GM23338 (cell line): ENCODE measurements around the gene CRYZL1.
"Not testable (repeated sequence)": the region's sequence is repeated elsewhere in the genome, so short reads cannot be mapped to it uniquely, and the experiment has no call there.

Source experiments
- CREB1 ChIP-seq: fragments of 250-450 bp; sonication (Bioruptor Pico); IDR thresholded peaks from 2 replicates; pipeline ENCODE4 v1.5.0; 2020; ENCODE audit warnings: low read depth, mild to moderate bottlenecking, moderate library complexity
- CTCF ChIP-seq, 2 experiments: fragments of 200-600 bp in 1 of 2; sonication (generic) in 1 of 2; conservative IDR thresholded peaks; 2 replicates each; pipeline versions ENCODE4 v1.5.1 to v1.6.1; 2016 to 2017; ENCODE audit warnings: antibody characterized with exemption in 2 of 2, low read depth in 2 of 2, mild to moderate bottlenecking in 2 of 2, moderate library complexity in 1 of 2
- EZH2 ChIP-seq: fragments of 200-600 bp; sonication (generic); IDR thresholded peaks from one replicate; pipeline ENCODE4 v1.8.0; 2017; ENCODE audit warnings: antibody characterized with exemption, mild to moderate bottlenecking, low read depth; ENCODE audit not compliant: unreplicated experiment
- EZH2phosphoT487 ChIP-seq: fragments of 200-600 bp; sonication (generic); IDR thresholded peaks from one replicate; pipeline ENCODE4 v1.8.1; 2018; ENCODE audit warnings: antibody characterized with exemption; ENCODE audit not compliant: unreplicated experiment
- JUNB ChIP-seq: IDR thresholded peaks from one replicate; pipeline ENCODE4 v1.6.1; 2016; ENCODE audit warnings: antibody characterized with exemption; ENCODE audit not compliant: unreplicated experiment
- POLR2AphosphoS5 ChIP-seq: IDR thresholded peaks from 2 replicates; pipeline ENCODE4 v1.6.1; 2016; ENCODE audit warnings: antibody characterized with exemption, low read depth
- REST ChIP-seq: IDR thresholded peaks from one replicate; pipeline ENCODE4 v1.6.1; 2018; ENCODE audit warnings: antibody characterized with exemption; ENCODE audit not compliant: unreplicated experiment
- STAT1 ChIP-seq: IDR thresholded peaks from one replicate; pipeline ENCODE4 v1.6.1; 2016; ENCODE audit warnings: antibody characterized with exemption; ENCODE audit not compliant: unreplicated experiment
- ZNF114 ChIP-seq: fragments of 250-450 bp; sonication (Bioruptor Pico); IDR thresholded peaks from 2 replicates; pipeline ENCODE4 v1.5.0; 2020; ENCODE audit warnings: mild to moderate bottlenecking, moderate library complexity
- ZNF331 ChIP-seq: fragments of 250-450 bp; sonication (Bioruptor Pico); IDR thresholded peaks from 2 replicates; pipeline ENCODE4 v1.5.0; 2020; ENCODE audit warnings: low read depth, mild to moderate bottlenecking, moderate library complexity

- not testable (repeated sequence) for TF ChIP-seq EZH2phosphoT487; EZH2; CTCF (conservative IDR thresholded peaks at IDR 0.05; ENCODE audit: low read depth in 2 of 2); REST; CREB1 (CRISPR knock-in tag); POLR2AphosphoS5; ZNF331; STAT1; ZNF114; JUNB
These were observed 35.1 kb upstream of the CRYZL1 start for GRCh38 chr21:33676666-33677065.
